HUDEP-2 (cell line): ENCODE results near the gene EMILIN3.
"Not testable (repeated sequence)": the region's sequence is repeated elsewhere in the genome, so short reads cannot be mapped to it uniquely, and the experiment has no call there.

Experiments
- DNase-seq, 76 experiments: peaks; one replicate each; lab custom pipeline; 2025; ENCODE audit not compliant: unreplicated experiment in 76 of 76; lab: John Stamatoyannopoulos, UW

EMILIN3 gene

DNA sequence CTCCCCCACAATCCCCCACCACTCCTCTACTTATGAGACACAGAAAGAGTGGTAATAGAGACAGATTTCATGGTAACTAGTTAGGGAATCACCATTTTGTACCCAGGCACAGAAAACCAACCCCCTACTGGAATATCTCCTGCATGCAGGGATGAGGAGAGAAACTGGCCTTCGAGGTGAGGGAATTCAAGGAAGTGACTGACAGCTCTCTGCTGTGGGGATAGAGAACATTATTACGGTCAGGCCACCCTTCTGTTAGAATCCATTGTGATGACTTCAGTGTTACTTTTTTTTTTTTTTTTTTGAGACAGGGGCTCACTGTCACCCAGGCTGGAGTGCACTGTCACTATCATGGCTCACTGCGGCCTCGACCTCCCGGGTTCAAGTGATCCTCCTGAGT, 39.4 kb downstream of the EMILIN3 start:
- no peak for DNase-seq

DNA sequence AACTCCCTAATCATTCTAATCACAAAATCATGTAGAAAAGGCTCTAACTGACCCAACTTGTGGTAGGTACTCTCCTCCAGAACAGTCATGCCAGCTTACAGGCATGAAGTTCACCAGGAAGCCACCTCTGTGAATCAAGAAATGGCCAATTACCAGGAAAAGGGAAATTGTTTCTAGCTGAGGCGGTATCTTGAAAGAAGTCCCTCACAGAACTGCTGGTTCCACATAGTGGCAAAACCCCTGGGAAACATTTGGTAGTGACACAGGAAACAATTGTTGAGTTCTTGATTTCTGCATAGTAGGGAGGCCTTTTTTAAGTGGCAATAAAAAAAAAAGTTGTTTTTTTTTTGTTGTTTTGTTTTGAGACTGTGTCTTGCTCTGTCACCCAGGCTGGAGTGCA, 45.6 kb downstream of the EMILIN3 start:
- peak in 1 of 76 experiments; percentile 21 for DNase-seq

DNA sequence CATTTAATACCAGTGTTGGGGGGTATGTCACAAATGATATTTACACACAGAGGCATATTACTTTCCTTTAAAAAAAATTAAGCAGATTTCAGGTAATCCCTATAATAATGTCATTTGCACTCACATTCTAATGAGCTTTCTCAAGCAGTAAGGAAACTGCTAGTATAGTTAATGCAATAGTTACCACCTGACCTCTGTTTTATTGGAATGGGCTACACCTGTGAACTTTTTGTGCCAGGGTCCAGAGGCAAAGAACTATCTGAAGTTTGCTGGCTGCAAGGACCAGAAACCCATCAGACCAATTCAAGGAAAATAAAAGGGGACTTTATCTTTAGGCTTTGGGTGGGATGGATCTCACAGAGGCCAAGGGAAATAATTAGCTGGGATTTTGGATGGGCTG, 46.2 kb downstream of the EMILIN3 start:
- no peak for DNase-seq

GRCh38 chr20:41318271-41318649, 48.4 kb downstream of the EMILIN3 start:
- no peak for DNase-seq

- DNase-seq: peak in 75 of 76 experiments; percentile 29 to 98 (median 93)
These were observed 48.9 kb downstream of the EMILIN3 start, which contains the start of gene ZHX3 for GRCh38 chr20:41317546-41318270. Gene ZHX3 (minus strand): TSS chr20:41317731. CDS start chr20:41204916, 112,815 bp downstream.

DNA sequence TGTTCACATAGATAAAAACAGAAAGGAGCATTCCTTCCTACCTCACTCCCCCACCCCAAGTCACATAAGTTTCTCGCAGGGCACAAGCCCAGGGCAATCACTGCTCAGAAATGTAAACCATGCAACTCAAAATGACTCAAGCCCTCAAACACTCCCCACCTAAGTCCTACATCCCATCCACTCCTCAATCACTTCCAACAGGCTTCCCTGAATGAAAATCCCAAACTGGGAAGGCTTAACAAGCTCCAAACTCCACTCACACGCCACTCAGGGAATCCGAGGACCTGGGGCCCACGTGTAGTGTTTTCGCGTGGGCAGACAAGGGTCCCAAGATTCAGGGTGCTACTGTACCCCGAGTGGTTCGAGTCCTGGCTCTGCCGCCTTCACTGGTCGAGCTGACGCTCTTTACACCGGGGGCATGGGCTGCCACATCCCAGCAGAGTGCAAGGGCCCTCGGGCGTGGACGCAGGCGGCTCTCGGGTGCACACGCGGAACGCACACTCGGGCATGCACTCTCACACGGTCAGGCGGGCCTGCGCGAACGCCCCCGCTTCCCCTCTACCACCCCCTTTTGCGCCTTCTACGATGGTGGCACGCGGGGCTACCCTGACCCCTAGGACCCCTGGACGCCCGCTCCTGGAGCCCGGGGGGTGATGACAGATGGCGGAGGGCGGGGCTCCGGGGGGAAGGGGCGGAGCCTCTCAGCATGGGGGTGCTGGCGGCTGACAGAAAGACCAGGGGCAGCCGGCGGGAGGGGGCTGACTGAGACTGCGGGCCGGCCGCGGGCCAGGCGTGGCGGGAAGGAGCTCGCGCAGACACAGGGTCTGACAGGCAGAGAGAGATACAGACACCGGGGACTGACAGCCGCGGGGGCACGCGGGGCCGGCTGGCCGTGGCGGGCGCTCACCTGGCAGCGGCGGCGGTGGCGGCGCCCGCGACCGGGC, 49.7 kb downstream of the EMILIN3 start:
- peak in 59 of 76 experiments; percentile 9 to 79 (median 59) for DNase-seq

GRCh38 chr20:41316051-41316450, 50.6 kb downstream of the EMILIN3 start:
- DNase-seq: peak in 1 of 76 experiments; percentile 16

DNA sequence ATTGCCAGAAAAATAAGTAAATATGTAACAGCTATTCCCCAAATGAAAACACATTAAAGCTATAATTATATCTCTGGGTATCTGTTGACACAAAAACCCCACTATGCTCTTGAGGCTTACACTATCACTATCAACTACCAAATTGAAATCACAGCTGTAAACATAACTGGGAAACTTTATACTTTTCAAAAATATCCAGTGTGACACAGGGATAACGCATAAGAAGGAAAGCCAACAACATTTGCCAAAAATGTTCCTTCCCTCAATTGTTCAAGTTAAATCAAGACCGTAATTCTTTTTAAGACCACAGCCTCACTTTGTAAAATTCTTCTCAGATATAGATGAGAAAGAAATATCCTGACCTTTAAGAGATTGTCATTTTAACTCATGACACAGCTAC, 52.2 kb downstream of the EMILIN3 start:
- DNase-seq: no peak

- not testable (repeated sequence) for DNase-seq
These were observed 54.6 kb downstream of the EMILIN3 start for GRCh38 chr20:41312009-41312408.
